Panc1 (cell line): ENCODE results near the gene ADAM12.

Source experiments
- POLR2AphosphoS5 ChIP-seq: IDR thresholded peaks from 2 replicates; pipeline ENCODE4 v1.6.1; 2012; ENCODE audit warnings: mild to moderate bottlenecking, low read depth, low read length, moderate library complexity
- SIN3A ChIP-seq: IDR thresholded peaks from 2 replicates; pipeline ENCODE4 v1.6.1; 2012; ENCODE audit warnings: low read depth, mild to moderate bottlenecking, low read length, moderate library complexity, borderline replicate concordance; ENCODE audit not compliant: insufficient read depth
- TCF7L2 ChIP-seq: IDR thresholded peaks from 2 replicates; pipeline ENCODE4 v1.6.1; 2011; ENCODE audit warnings: mild to moderate bottlenecking, low read depth, low read length, inconsistent platforms
- TF ChIP-seq, protein P1 (sequence below): fragments of 450-650 bp; IDR thresholded peaks from 2 replicates; pipeline ENCODE4 v1.5.1; 2017; ENCODE audit warnings: mild to moderate bottlenecking
- TF ChIP-seq, protein P2 (sequence below), 2 experiments: IDR thresholded peaks; 2 replicates each; pipeline ENCODE4 v1.6.1; 2011 to 2012; ENCODE audit warnings: low read depth in 2 of 2, control low read depth in 1 of 2, low read length in 1 of 2, mild to moderate bottlenecking in 1 of 2, moderate library complexity in 1 of 2; ENCODE audit not compliant: insufficient read depth in 1 of 2

DNA sequence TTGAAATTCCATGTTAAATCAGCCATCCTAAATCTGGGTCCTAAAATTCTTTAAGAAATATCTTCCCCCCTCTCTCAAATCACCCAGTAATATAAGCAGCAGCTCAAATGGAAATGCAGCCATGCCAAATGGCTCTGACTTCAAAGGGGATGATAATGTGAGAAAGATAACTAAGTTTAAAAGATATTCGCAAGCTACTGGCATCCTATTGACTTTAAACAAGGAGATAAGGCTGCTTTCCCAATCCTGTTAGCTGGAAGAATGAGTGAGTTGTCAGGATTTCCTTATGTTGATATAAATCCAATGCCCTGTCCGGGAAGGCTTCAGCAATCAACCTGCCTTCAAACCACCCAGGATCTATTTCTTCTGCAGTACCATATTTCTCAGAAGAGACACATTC lies 320.0 kb downstream of the ADAM12 start:
- TF ChIP-seq, protein P1, sequence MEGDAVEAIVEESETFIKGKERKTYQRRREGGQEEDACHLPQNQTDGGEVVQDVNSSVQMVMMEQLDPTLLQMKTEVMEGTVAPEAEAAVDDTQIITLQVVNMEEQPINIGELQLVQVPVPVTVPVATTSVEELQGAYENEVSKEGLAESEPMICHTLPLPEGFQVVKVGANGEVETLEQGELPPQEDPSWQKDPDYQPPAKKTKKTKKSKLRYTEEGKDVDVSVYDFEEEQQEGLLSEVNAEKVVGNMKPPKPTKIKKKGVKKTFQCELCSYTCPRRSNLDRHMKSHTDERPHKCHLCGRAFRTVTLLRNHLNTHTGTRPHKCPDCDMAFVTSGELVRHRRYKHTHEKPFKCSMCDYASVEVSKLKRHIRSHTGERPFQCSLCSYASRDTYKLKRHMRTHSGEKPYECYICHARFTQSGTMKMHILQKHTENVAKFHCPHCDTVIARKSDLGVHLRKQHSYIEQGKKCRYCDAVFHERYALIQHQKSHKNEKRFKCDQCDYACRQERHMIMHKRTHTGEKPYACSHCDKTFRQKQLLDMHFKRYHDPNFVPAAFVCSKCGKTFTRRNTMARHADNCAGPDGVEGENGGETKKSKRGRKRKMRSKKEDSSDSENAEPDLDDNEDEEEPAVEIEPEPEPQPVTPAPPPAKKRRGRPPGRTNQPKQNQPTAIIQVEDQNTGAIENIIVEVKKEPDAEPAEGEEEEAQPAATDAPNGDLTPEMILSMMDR = no peak
- TF ChIP-seq SIN3A (no peak), POLR2AphosphoS5 (no peak), TCF7L2 (no peak)
- TF ChIP-seq, protein P2, sequence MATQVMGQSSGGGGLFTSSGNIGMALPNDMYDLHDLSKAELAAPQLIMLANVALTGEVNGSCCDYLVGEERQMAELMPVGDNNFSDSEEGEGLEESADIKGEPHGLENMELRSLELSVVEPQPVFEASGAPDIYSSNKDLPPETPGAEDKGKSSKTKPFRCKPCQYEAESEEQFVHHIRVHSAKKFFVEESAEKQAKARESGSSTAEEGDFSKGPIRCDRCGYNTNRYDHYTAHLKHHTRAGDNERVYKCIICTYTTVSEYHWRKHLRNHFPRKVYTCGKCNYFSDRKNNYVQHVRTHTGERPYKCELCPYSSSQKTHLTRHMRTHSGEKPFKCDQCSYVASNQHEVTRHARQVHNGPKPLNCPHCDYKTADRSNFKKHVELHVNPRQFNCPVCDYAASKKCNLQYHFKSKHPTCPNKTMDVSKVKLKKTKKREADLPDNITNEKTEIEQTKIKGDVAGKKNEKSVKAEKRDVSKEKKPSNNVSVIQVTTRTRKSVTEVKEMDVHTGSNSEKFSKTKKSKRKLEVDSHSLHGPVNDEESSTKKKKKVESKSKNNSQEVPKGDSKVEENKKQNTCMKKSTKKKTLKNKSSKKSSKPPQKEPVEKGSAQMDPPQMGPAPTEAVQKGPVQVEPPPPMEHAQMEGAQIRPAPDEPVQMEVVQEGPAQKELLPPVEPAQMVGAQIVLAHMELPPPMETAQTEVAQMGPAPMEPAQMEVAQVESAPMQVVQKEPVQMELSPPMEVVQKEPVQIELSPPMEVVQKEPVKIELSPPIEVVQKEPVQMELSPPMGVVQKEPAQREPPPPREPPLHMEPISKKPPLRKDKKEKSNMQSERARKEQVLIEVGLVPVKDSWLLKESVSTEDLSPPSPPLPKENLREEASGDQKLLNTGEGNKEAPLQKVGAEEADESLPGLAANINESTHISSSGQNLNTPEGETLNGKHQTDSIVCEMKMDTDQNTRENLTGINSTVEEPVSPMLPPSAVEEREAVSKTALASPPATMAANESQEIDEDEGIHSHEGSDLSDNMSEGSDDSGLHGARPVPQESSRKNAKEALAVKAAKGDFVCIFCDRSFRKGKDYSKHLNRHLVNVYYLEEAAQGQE (IDR thresholded peaks at IDR 0.05; ENCODE audit: insufficient read depth in 1 of 2, low read depth in 2 of 2, low read length in 1 of 2) = no peak
